Progenitor cell of endocrine pancreas (in vitro differentiated cells): ENCODE data around the gene ARHGEF28. TPM values are rescaled to one million over a fixed set of nuclear protein-coding genes. Genes with fewer than 3 reads are reported as not detected.

Source experiments
- DNase-seq: peaks from one replicate; pipeline ENCODE4 v3.0.0; 2021; ENCODE audit warnings: low spot score; ENCODE audit not compliant: unreplicated experiment
- H3K27ac Mint-ChIP-seq: 2 replicates; pipeline ENCODE4 v1.8.0; 2021; ENCODE audit warnings: mild to moderate bottlenecking, moderate library complexity, mixed read lengths
- H3K27me3 Mint-ChIP-seq: 2 replicates; pipeline ENCODE4 v1.8.0; 2021; ENCODE audit warnings: mixed read lengths
- H3K36me3 Mint-ChIP-seq: 2 replicates; pipeline ENCODE4 v1.8.0; 2022; ENCODE audit warnings: mixed read lengths; ENCODE audit not compliant: insufficient read depth
- H3K4me1 Mint-ChIP-seq: 2 replicates; pipeline ENCODE4 v1.8.0; 2021; ENCODE audit warnings: low read depth, mixed read lengths
- H3K4me3 Mint-ChIP-seq: 2 replicates; pipeline ENCODE4 v1.8.0; 2021; ENCODE audit warnings: low read depth, mild to moderate bottlenecking, moderate library complexity, mixed read lengths
- H3K9me3 Mint-ChIP-seq: 2 replicates; pipeline ENCODE4 v1.8.0; 2021; ENCODE audit warnings: low read depth, mixed read lengths
- total RNA-seq: library from RNA; stranded (reverse); gene quantifications from 2 replicates; pipeline ENCODE4 v1.2.1, GENCODE V29; 2021
- TF ChIP-seq, protein P1 (sequence below): fragments of 200-600 bp; sonication (generic); IDR thresholded peaks from one replicate; pipeline ENCODE4 v1.5.0; 2021; ENCODE audit warnings: antibody characterized with exemption, mild to moderate bottlenecking; ENCODE audit not compliant: unreplicated experiment

ARHGEF28 gene
- total RNA-seq, 1 donor from 2014 or later, result 15.0 TPM

DNA sequence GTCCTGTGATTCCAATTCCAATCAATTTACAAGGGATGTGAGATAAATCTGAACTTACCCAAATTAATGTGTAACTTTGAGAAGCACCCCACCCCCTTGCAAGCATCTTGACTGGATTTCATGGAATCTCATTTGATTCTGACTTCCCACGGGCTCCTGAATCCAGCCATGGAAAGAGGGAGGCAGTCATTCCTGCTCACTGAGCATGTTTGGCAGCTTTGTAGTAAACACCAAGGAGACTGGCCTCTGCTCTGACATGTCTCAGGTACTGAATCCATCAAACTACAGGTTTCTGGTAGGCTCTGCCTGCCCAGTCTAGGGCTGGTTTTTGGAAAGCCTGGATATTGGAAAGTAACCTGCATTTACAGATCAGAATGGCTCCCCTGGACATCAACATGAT lies 357.6 kb downstream of the ARHGEF28 start:
- Mint-ChIP-seq H3K27ac (no peak overlapping the region), H3K9me3 (no peaks in the 10 kb centered on the region), H3K4me3 (no peak overlapping the region), H3K4me1 (peaks cover 15% of the 10 kb centered on the region), H3K27me3 (no peaks in the 10 kb centered on the region), H3K36me3 (no peaks in the 10 kb centered on the region)
- no peak for DNase-seq
- TF ChIP-seq, protein P1, sequence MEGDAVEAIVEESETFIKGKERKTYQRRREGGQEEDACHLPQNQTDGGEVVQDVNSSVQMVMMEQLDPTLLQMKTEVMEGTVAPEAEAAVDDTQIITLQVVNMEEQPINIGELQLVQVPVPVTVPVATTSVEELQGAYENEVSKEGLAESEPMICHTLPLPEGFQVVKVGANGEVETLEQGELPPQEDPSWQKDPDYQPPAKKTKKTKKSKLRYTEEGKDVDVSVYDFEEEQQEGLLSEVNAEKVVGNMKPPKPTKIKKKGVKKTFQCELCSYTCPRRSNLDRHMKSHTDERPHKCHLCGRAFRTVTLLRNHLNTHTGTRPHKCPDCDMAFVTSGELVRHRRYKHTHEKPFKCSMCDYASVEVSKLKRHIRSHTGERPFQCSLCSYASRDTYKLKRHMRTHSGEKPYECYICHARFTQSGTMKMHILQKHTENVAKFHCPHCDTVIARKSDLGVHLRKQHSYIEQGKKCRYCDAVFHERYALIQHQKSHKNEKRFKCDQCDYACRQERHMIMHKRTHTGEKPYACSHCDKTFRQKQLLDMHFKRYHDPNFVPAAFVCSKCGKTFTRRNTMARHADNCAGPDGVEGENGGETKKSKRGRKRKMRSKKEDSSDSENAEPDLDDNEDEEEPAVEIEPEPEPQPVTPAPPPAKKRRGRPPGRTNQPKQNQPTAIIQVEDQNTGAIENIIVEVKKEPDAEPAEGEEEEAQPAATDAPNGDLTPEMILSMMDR, result no peak

- no peaks in the 10 kb centered on the region for H3K9me3 Mint-ChIP-seq
- H3K36me3 Mint-ChIP-seq, result no peaks in the 10 kb centered on the region
- no peak for DNase-seq
- H3K4me3 Mint-ChIP-seq, result no peak overlapping the region
- H3K27ac Mint-ChIP-seq, result peak overlapping the region; percentile 25
- no peaks in the 10 kb centered on the region for H3K27me3 Mint-ChIP-seq
- TF ChIP-seq, protein P1, result peak; percentile 47
- H3K4me1 Mint-ChIP-seq, result peaks cover 15% of the 10 kb centered on the region
Observed at GRCh38 chr5:73985145-73985544, 359.1 kb downstream of the ARHGEF28 start.

GRCh38 chr5:73986729-73987128 lies 360.7 kb downstream of the ARHGEF28 start:
- no peak overlapping the region for H3K27ac Mint-ChIP-seq
- DNase-seq, result no peak
- H3K27me3 Mint-ChIP-seq, result no peaks in the 10 kb centered on the region
- TF ChIP-seq, protein P1, result no peak
- H3K36me3 Mint-ChIP-seq, result no peaks in the 10 kb centered on the region
- H3K4me3 Mint-ChIP-seq, result no peak overlapping the region
- no peaks in the 10 kb centered on the region for H3K9me3 Mint-ChIP-seq
- H3K4me1 Mint-ChIP-seq, result peaks cover 21% of the 10 kb centered on the region

- Mint-ChIP-seq H3K4me3 (no peak overlapping the region), H3K36me3 (no peaks in the 10 kb centered on the region)
Observed at GRCh38 chr5:73987915-73988314, 361.9 kb downstream of the ARHGEF28 start.

GRCh38 chr5:73989956-73990355 lies 364.0 kb downstream of the ARHGEF28 start:
- TF ChIP-seq, protein P1, result no peak
- no peak for DNase-seq
- no peaks in the 10 kb centered on the region for H3K27me3 Mint-ChIP-seq
- no peaks in the 10 kb centered on the region for H3K36me3 Mint-ChIP-seq
- H3K4me1 Mint-ChIP-seq, result peaks cover 10% of the 10 kb centered on the region
- H3K4me3 Mint-ChIP-seq, result no peak overlapping the region
- H3K27ac Mint-ChIP-seq, result no peak overlapping the region
- H3K9me3 Mint-ChIP-seq, result no peaks in the 10 kb centered on the region

More at GRCh38 chr5:73987915-73988314, 361.9 kb downstream of the ARHGEF28 start:
- Mint-ChIP-seq H3K4me1 (peaks cover 19% of the 10 kb centered on the region), H3K27ac (no peak overlapping the region), H3K27me3 (no peaks in the 10 kb centered on the region), H3K9me3 (no peaks in the 10 kb centered on the region)
- no peak for DNase-seq
- TF ChIP-seq, protein P1, result no peak

Other genes with a start within 250 kb of the ARHGEF28 start
- gene FOXD1, start 177.4 kb upstream of the ARHGEF28 start, total RNA-seq, result 0.19 and 0.29 TPM in 2 replicates
- 589 and 604 TPM in 2 replicates for gene BTF3, start 127.8 kb upstream of the ARHGEF28 start, total RNA-seq
- gene ANKRA2, start 60.6 kb upstream of the ARHGEF28 start, total RNA-seq, result 27.3 and 28.4 TPM in 2 replicates
- gene UTP15, start 60.5 kb upstream of the ARHGEF28 start, total RNA-seq, result 20.6 and 21.8 TPM in 2 replicates